Measurements from ENCODE around the gene MFSD2B. TPM values are rescaled to one million over a fixed set of nuclear protein-coding genes. Genes with fewer than 3 reads are reported as not detected.
"Not testable (repeated sequence)": the region's sequence is repeated elsewhere in the genome, so short reads cannot be mapped to it uniquely, and the experiment has no call there.

MFSD2B gene
- polyA plus RNA-seq, 1 donor (not counting 4 experiments of a cell fraction or from before 2014, with no cell fraction given) = 0.10 TPM

DNA sequence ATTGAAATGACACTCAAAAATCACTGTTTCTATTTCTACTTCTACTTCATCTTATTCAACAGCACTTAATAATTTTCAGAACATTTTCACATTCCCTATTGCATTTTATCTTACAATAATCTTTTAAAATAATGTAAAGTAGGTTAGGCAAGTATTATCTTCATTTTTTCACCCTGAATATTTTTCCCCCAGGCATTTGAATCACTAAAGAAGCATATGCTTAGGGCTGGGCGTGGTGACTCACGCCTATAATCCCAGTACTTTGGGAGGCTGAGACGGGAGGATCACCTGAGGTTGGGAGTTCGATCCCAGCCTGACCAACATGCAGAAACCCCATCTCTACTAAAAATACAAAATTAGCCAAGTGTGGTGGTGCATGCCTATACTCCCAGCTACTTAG is 30.6 kb downstream of the MFSD2B start:
- Histone ChIP-seq H3K27ac (ENCODE audit: control insufficient read depth, insufficient read depth, low read length) (no peak overlapping the region), H3K9me3 (ENCODE audit: control insufficient read depth, low read depth, low read length) (no peaks in the 10 kb centered on the region), H2AFZ (ENCODE audit: control insufficient read depth, low read length) (no peak overlapping the region), H3K27me3 (ENCODE audit: control insufficient read depth, extremely low read depth, insufficient read depth, low read length) (no peaks in the 10 kb centered on the region), H3K4me3 (ENCODE audit: control insufficient read depth in 2 of 3, extremely low read depth in 1 of 3, insufficient read depth in 2 of 3, low read depth in 1 of 3, low read length in 3 of 3) (no peak overlapping the region), H3K4me2 (ENCODE audit: control insufficient read depth, extremely low read depth, insufficient read depth, low read depth, low read length) (no peak overlapping the region), H3K4me1 (ENCODE audit: control insufficient read depth, extremely low read depth, insufficient read depth, low read length) (no peaks in the 10 kb centered on the region), H3K36me3 (ENCODE audit: control insufficient read depth in 2 of 2, extremely low read depth in 1 of 2, insufficient read depth in 2 of 2, low read length in 2 of 2) (peaks cover 10 to 13% of the 10 kb centered on the region in 2 experiments), H3K79me2 (ENCODE audit: control insufficient read depth, insufficient read depth, low read length) (peaks cover 4% of the 10 kb centered on the region), H4K20me1 (ENCODE audit: control insufficient read depth, extremely low read depth, insufficient read depth, low read length) (no peaks in the 10 kb centered on the region), H3K9me1 (ENCODE audit: control insufficient read depth, extremely low read depth, insufficient read depth, low read length) (no peaks in the 10 kb centered on the region), H3K9ac (ENCODE audit: control insufficient read depth, extremely low read depth, insufficient read depth, low read length) (no peak overlapping the region)
- FAIRE-seq (no peak), DNase-seq (ENCODE audit: low read depth, low spot score) (no peak)
- dilution Hi-C loops (cut with MboI; ENCODE audit: extremely low pct_ligation_motif_present, low sequenced_read_pairs) = no loop called here
- no peak for TF ChIP-seq EZH2 (IDR thresholded peaks at IDR 0.05; ENCODE audit: low read length)
- TF ChIP-seq, protein P1, sequence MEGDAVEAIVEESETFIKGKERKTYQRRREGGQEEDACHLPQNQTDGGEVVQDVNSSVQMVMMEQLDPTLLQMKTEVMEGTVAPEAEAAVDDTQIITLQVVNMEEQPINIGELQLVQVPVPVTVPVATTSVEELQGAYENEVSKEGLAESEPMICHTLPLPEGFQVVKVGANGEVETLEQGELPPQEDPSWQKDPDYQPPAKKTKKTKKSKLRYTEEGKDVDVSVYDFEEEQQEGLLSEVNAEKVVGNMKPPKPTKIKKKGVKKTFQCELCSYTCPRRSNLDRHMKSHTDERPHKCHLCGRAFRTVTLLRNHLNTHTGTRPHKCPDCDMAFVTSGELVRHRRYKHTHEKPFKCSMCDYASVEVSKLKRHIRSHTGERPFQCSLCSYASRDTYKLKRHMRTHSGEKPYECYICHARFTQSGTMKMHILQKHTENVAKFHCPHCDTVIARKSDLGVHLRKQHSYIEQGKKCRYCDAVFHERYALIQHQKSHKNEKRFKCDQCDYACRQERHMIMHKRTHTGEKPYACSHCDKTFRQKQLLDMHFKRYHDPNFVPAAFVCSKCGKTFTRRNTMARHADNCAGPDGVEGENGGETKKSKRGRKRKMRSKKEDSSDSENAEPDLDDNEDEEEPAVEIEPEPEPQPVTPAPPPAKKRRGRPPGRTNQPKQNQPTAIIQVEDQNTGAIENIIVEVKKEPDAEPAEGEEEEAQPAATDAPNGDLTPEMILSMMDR (optimal IDR thresholded peaks at IDR 0.05 in 1 of 3, IDR thresholded peaks at IDR 0.05 in 1 of 3, conservative IDR thresholded peaks at IDR 0.05 in 1 of 3; ENCODE audit: extremely low read depth in 1 of 3, insufficient read depth in 2 of 3, low read length in 3 of 3) = no peak

GRCh38 chr2:24043133-24043532 is 33.2 kb downstream of the MFSD2B start:
- H3K9me3 ChIP-seq (ENCODE audit: control insufficient read depth, low read depth, low read length); H3K79me2 ChIP-seq (ENCODE audit: control insufficient read depth, insufficient read depth, low read length); H3K9ac ChIP-seq (ENCODE audit: control insufficient read depth, extremely low read depth, insufficient read depth, low read length); DNase-seq (ENCODE audit: low read depth, low spot score); H3K27me3 ChIP-seq (ENCODE audit: control insufficient read depth, extremely low read depth, insufficient read depth, low read length); H3K4me1 ChIP-seq (ENCODE audit: control insufficient read depth, extremely low read depth, insufficient read depth, low read length); dilution Hi-C loops (cut with MboI; ENCODE audit: extremely low pct_ligation_motif_present, low sequenced_read_pairs); H3K9me1 ChIP-seq (ENCODE audit: control insufficient read depth, extremely low read depth, insufficient read depth, low read length); H3K27ac ChIP-seq (ENCODE audit: control insufficient read depth, insufficient read depth, low read length); H4K20me1 ChIP-seq (ENCODE audit: control insufficient read depth, extremely low read depth, insufficient read depth, low read length); H3K4me3 ChIP-seq (ENCODE audit: control insufficient read depth in 2 of 3, extremely low read depth in 1 of 3, insufficient read depth in 2 of 3, low read depth in 1 of 3, low read length in 3 of 3); H3K4me2 ChIP-seq (ENCODE audit: control insufficient read depth, extremely low read depth, insufficient read depth, low read depth, low read length); H2AFZ ChIP-seq (ENCODE audit: control insufficient read depth, low read length); FAIRE-seq: not testable (repeated sequence)
- H3K36me3 ChIP-seq (ENCODE audit: control insufficient read depth in 2 of 2, extremely low read depth in 1 of 2, insufficient read depth in 2 of 2, low read length in 2 of 2) = peaks cover 7 to 10% of the 10 kb centered on the region in 2 experiments

Data from keratinocyte (primary cell).